HepG2 (cell line): Measurements from ENCODE around the gene RNF40. TPM values are rescaled to one million over a fixed set of nuclear protein-coding genes. Genes with fewer than 3 reads are reported as not detected.

Experiments
- ATF1 ChIP-seq: IDR thresholded peaks from 2 replicates; pipeline ENCODE4 v1.6.1; 2016; ENCODE audit warnings: mild to moderate bottlenecking, control low read depth
- CHCHD3 ChIP-seq: sonication (generic); formaldehyde crosslinking; IDR thresholded peaks from 2 replicates; pipeline ENCODE4 v1.8.0; 2022; ENCODE audit warnings: mild to moderate bottlenecking, missing genetic modification reagents, moderate library complexity
- E2F5 ChIP-seq: sonication (generic); formaldehyde crosslinking; conservative IDR thresholded peaks from 2 replicates; pipeline ENCODE4 v1.4.0; 2020; ENCODE audit warnings: missing genetic modification reagents
- ESRRA ChIP-seq: sonication (generic); formaldehyde crosslinking; IDR thresholded peaks from 2 replicates; pipeline ENCODE4 v1.5.1; 2020; ENCODE audit warnings: mild to moderate bottlenecking, low read depth, missing genetic modification reagents
- HDAC2 ChIP-seq: sonication (generic); formaldehyde crosslinking; IDR thresholded peaks from 2 replicates; pipeline ENCODE4 v1.4.0; 2020; ENCODE audit warnings: missing genetic modification reagents
- KDM4B ChIP-seq: sonication (generic); formaldehyde crosslinking; IDR thresholded peaks from 2 replicates; pipeline ENCODE4 v1.4.0; 2020; ENCODE audit warnings: missing genetic modification reagents
- PCBP2 ChIP-seq: fragments of 200-400 bp; formaldehyde crosslinking; optimal IDR thresholded peaks from 2 replicates; pipeline ENCODE3; 2018; ENCODE audit warnings: low read length, low read depth; ENCODE audit not compliant: poor library complexity, severe bottlenecking
- SIX1 ChIP-seq: sonication (generic); formaldehyde crosslinking; IDR thresholded peaks from 2 replicates; pipeline ENCODE4 v1.4.0; 2020; ENCODE audit warnings: missing genetic modification reagents, borderline replicate concordance
- SKI ChIP-seq: fragments of 450-650 bp; IDR thresholded peaks from one replicate; pipeline ENCODE4 v1.6.1; 2018; ENCODE audit warnings: mild to moderate bottlenecking; ENCODE audit not compliant: partially characterized antibody
- SOX13 ChIP-seq, 3 experiments: fragments of 450-650 bp in 1 of 3; sonication (generic) in 1 of 3; formaldehyde crosslinking in 1 of 3; IDR thresholded peaks in 2 of 3; conservative IDR thresholded peaks in 1 of 3; 2 replicates each; pipeline versions ENCODE4 v1.5.0 to v1.6.1; 2016 to 2020; ENCODE audit warnings: antibody characterized with exemption in 1 of 3, mild to moderate bottlenecking in 1 of 3, missing compliant biosample characterization in 1 of 3, missing genetic modification reagents in 1 of 3, moderate library complexity in 1 of 3
- SOX6 ChIP-seq, 2 experiments: fragments of 450-650 bp in 1 of 2; sonication (generic) in 1 of 2; formaldehyde crosslinking in 1 of 2; IDR thresholded peaks; 2 replicates each; pipeline versions ENCODE4 v1.4.0 to v1.6.1; 2017 to 2020; ENCODE audit warnings: antibody characterized with exemption in 1 of 2, mild to moderate bottlenecking in 1 of 2, missing genetic modification reagents in 1 of 2
- ZBTB14 ChIP-seq: sonication (generic); formaldehyde crosslinking; IDR thresholded peaks from 2 replicates; pipeline ENCODE4 v1.4.0; 2020; ENCODE audit warnings: missing genetic modification reagents
- ZNF546 ChIP-seq: sonication (generic); formaldehyde crosslinking; conservative IDR thresholded peaks from 2 replicates; pipeline ENCODE4 v1.8.1; 2023; ENCODE audit warnings: mild to moderate bottlenecking, missing genetic modification reagents
- ZNF691 ChIP-seq: sonication (generic); formaldehyde crosslinking; IDR thresholded peaks from 2 replicates; pipeline ENCODE4 v1.4.0; 2020; ENCODE audit warnings: missing genetic modification reagents, low read depth, mild to moderate bottlenecking, borderline replicate concordance
- ZSCAN12 ChIP-seq: sonication (generic); formaldehyde crosslinking; IDR thresholded peaks from 2 replicates; pipeline ENCODE4 v1.9.0; 2021; ENCODE audit warnings: mild to moderate bottlenecking, missing genetic modification reagents
- polyA plus RNA-seq, 8 experiments: library from polyadenylated mRNA; depleted of rRNA in 3 of 8; stranded (reverse) in 7 of 8; unstranded in 1 of 8; fragments of >200 nt; fragmentation: Illumina TruSeq in 4 of 8; extraction: Trizol in 4 of 8; gene quantifications; 2 replicates each; pipeline versions ENCODE4 v1.2.1 to v1.2.3, GENCODE V29; 2011 to 2016; ENCODE audit warnings: low read depth in 4 of 8, missing spikeins in 1 of 8, mixed read lengths in 1 of 8; ENCODE audit not compliant: insufficient read depth in 1 of 8
- total RNA-seq, 5 experiments: library from RNA; depleted of rRNA; stranded (reverse); fragments of >200 nt; fragmentation: Illumina TruSeq; extraction: Trizol; gene quantifications; 2 replicates each; pipeline ENCODE4 v1.2.3, GENCODE V29; 2016; ENCODE audit warnings: low read depth in 1 of 5
- TF ChIP-seq, protein P1 (sequence below): sonication (generic); formaldehyde crosslinking; IDR thresholded peaks from 2 replicates; pipeline ENCODE4 v1.5.0; 2020; ENCODE audit warnings: mild to moderate bottlenecking, missing genetic modification reagents
- TF ChIP-seq, protein P2 (sequence below): sonication (generic); formaldehyde crosslinking; IDR thresholded peaks from 2 replicates; pipeline ENCODE4 v1.4.0; 2020; ENCODE audit warnings: missing genetic modification reagents, borderline replicate concordance

Gene RNF40
- total and polyA plus RNA-seq, 2 of the 13 experiments (the other 11 are each of a cell fraction or from before 2014, with no cell fraction given), result 84.0 to 85.6 TPM

DNA sequence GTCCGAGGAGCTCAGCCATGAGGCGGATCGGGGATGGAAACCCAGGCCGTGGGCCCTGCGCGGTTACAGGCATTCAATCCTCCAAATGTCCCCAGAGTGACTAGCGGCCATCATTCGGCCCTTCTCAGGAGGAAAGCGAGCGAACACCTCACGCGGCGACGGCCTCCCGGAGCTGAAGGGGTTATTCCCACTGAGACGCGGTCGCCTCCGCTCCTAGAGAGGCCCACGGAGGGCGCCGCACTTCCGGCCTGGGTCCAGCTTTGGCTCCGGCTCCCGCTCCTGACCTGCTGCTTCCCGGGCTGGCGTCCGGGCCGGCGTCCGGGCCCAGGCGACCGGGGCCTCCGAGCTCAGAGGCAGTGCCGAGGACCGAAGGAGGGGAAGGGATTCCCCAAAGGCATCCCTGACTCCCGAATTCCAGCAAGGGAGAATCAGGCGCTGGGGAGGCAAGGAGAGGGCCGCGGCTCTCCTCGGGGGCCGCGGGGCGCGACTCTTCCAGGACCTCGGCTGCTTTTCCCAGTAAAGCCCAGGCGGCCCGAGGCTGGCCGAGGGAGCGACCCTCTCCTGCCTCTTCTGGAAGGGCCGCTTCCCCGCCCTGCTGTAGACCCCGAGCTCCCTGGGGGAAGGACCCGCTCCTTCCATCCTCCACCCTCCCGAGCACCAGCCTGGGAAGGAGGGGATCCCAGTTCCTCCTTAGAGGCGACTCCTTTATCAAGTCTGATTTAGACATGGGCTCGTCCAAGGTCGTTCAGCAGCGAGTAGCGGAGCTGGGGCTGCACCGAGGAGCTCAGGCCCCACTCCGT, 43.4 kb downstream of the RNF40 start (continued):
- no peak for TF ChIP-seq ZSCAN12
- TF ChIP-seq KDM4B (CRISPR knock-in tag), result peak; percentile 93
- TF ChIP-seq ZNF546 (CRISPR knock-in tag), result peak; percentile 82
- no peak for TF ChIP-seq ATF1 (CRISPR knock-in tag)
- TF ChIP-seq, protein P1, sequence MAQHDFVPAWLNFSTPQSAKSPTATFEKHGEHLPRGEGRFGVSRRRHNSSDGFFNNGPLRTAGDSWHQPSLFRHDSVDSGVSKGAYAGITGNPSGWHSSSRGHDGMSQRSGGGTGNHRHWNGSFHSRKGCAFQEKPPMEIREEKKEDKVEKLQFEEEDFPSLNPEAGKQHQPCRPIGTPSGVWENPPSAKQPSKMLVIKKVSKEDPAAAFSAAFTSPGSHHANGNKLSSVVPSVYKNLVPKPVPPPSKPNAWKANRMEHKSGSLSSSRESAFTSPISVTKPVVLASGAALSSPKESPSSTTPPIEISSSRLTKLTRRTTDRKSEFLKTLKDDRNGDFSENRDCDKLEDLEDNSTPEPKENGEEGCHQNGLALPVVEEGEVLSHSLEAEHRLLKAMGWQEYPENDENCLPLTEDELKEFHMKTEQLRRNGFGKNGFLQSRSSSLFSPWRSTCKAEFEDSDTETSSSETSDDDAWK (CRISPR knock-in tag), result no peak
- TF ChIP-seq, protein P2, sequence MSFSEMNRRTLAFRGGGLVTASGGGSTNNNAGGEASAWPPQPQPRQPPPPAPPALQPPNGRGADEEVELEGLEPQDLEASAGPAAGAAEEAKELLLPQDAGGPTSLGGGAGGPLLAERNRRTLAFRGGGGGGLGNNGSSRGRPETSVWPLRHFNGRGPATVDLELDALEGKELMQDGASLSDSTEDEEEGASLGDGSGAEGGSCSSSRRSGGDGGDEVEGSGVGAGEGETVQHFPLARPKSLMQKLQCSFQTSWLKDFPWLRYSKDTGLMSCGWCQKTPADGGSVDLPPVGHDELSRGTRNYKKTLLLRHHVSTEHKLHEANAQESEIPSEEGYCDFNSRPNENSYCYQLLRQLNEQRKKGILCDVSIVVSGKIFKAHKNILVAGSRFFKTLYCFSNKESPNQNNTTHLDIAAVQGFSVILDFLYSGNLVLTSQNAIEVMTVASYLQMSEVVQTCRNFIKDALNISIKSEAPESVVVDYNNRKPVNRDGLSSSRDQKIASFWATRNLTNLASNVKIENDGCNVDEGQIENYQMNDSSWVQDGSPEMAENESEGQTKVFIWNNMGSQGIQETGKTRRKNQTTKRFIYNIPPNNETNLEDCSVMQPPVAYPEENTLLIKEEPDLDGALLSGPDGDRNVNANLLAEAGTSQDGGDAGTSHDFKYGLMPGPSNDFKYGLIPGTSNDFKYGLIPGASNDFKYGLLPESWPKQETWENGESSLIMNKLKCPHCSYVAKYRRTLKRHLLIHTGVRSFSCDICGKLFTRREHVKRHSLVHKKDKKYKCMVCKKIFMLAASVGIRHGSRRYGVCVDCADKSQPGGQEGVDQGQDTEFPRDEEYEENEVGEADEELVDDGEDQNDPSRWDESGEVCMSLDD (CRISPR knock-in tag), result peak; percentile 75; the same call in 1 of the 2 replicates
- TF ChIP-seq ZNF691 (CRISPR knock-in tag), result peak; percentile 93
- peak; percentile 77; the same call in 1 of the 2 replicates for TF ChIP-seq E2F5 (CRISPR knock-in tag)
- TF ChIP-seq CHCHD3 (CRISPR knock-in tag), result no peak
- TF ChIP-seq HDAC2 (CRISPR knock-in tag), result peak; percentile 94
- TF ChIP-seq PCBP2, result no peak
- TF ChIP-seq SOX6 (IDR thresholded peaks at IDR 0.05), result no peak
- TF ChIP-seq SOX6 (CRISPR knock-in tag; IDR thresholded peaks at IDR 0.05), result peak; percentile 65; the same call in 1 of the 2 replicates
- peak; percentile 76 for TF ChIP-seq SKI
- peak; percentile 74 for TF ChIP-seq ESRRA
- TF ChIP-seq ZBTB14 (CRISPR knock-in tag), result peak; percentile 85
- no peak for TF ChIP-seq SOX13 (IDR thresholded peaks at IDR 0.05)
- TF ChIP-seq SOX13 (CRISPR knock-in tag; conservative IDR thresholded peaks at IDR 0.05 in 1 of 2, IDR thresholded peaks at IDR 0.05 in 1 of 2), result peak in 1 of 2 experiments; percentile 76; a peak in 2 of 4 replicates
- peak; percentile 65; the same call in 1 of the 2 replicates for TF ChIP-seq SIX1 (CRISPR knock-in tag)
